Gastrocnemius medialis (tissue), 4 donors: ENCODE data around the gene CLCF1. TPM values are rescaled to one million over a fixed set of nuclear protein-coding genes. Genes with fewer than 3 reads are reported as not detected.

Experiments
- ATAC-seq, 2 donors: fragments of 150-250 bp; one replicate each; pipeline ENCODE4 v1.9.1; 2016
- DNase-seq, 2 donors: peaks; one replicate each; pipeline ENCODE4 v3.0.0-alpha.2; 2019
- H3K27ac ChIP-seq, 4 donors: fragments of 200-600 bp; sonication (generic); 1 replicate in 1 of 4; 2 replicates in 3 of 4; pipeline ENCODE4 v1.5.1; 2016 to 2018; ENCODE audit warnings: mild to moderate bottlenecking in 2 of 4, moderate library complexity in 1 of 4
- H3K27me3 ChIP-seq, 3 donors: fragments of 200-600 bp; sonication (generic) in 2 of 3; 1 replicate in 1 of 3; 2 replicates in 2 of 3; pipeline versions ENCODE4 v1.5.1 to v1.6.0; 2016 to 2019; ENCODE audit warnings: mild to moderate bottlenecking in 1 of 3, moderate library complexity in 1 of 3
- H3K36me3 ChIP-seq, 2 donors: fragments of 200-600 bp; sonication (generic) in 1 of 2; one replicate each; pipeline ENCODE4 v1.5.1; 2017 to 2018
- H3K4me1 ChIP-seq, 2 donors: fragments of 200-600 bp; sonication (generic) in 1 of 2; one replicate each; pipeline ENCODE4 v1.5.1; 2016 to 2017; ENCODE audit warnings: mild to moderate bottlenecking in 2 of 2
- H3K4me3 ChIP-seq, 4 donors: fragments of 200-600 bp; sonication (generic) in 3 of 4; 1 replicate in 1 of 4; 2 replicates in 3 of 4; pipeline ENCODE4 v1.5.1; 2016 to 2019; ENCODE audit warnings: mild to moderate bottlenecking in 2 of 4
- H3K9me3 ChIP-seq, 3 donors: fragments of 200-600 bp; sonication (generic) in 2 of 3; 1 replicate in 1 of 3; 2 replicates in 2 of 3; pipeline ENCODE4 v1.5.1; 2016 to 2019
- CTCF ChIP-seq, 5 experiments: fragments of 450-650 bp in 3 of 5; fragments of 200-600 bp in 2 of 5; sonication (generic) in 2 of 5; IDR thresholded peaks in 4 of 5; conservative IDR thresholded peaks in 1 of 5; 1 replicate in 4 of 5; 2 replicates in 1 of 5; pipeline ENCODE4 v1.5.1; 2016 to 2019; ENCODE audit warnings: antibody characterized with exemption in 5 of 5, mild to moderate bottlenecking in 3 of 5, moderate library complexity in 3 of 5
- POLR2A ChIP-seq, 2 donors: fragments of 450-650 bp; IDR thresholded peaks; one replicate each; pipeline ENCODE4 v1.6.1; 2017; ENCODE audit warnings: antibody characterized with exemption in 2 of 2, mild to moderate bottlenecking in 2 of 2, moderate library complexity in 2 of 2
- in situ Hi-C, 4 donors: fragments of 200-750 bp; cut with MboI; loops; one replicate each; pipeline versions ENCODE4 v1.15.0 to v1.8.0; 2017; ENCODE audit warnings: low sequenced_read_pairs in 4 of 4
- intact Hi-C: fragments of 100-400 bp; cut with DNase I; formaldehyde crosslinking; loops from one replicate; pipeline ENCODE4 v1.15.1; 2023; ENCODE audit warnings: low total_unique reads
- total RNA-seq, 4 donors: library from RNA; depleted of rRNA; stranded (reverse); fragments of >200 nt; gene quantifications; one replicate each; pipeline versions ENCODE4 v1.1.0 to v1.2.3, GENCODE V29; 2016

Gene CLCF1
- total RNA-seq, 4 donors from 2014 or later: 0.24 to 2.7 (median 0.91) TPM

- Histone ChIP-seq H3K9me3 (no peaks in the 10 kb centered on the region), H3K27ac (no peak overlapping the region), H3K4me3 (no peak overlapping the region), H3K4me1 (peaks cover 0 to 9% of the 10 kb centered on the region in 2 donors), H3K36me3 (no peaks in the 10 kb centered on the region), H3K27me3 (peaks cover 0 to 10% (median 0%) of the 10 kb centered on the region in 3 donors)
- intact Hi-C loops: no loop called here
- DNase-seq: no peak
- ATAC-seq: no peak
- TF ChIP-seq CTCF (IDR thresholded peaks at IDR 0.05 in 4 of 5, conservative IDR thresholded peaks at IDR 0.05 in 1 of 5) (no peak), POLR2A (IDR thresholded peaks at IDR 0.05) (no peak)
- in situ Hi-C loops: loop anchor here in 3 of 4 donors (5.0 to 10.0 kb wide), 2 partner anchors 35 to 122 kb away; partner anchors contain the start of genes POLD4 (in 3 of the 3) and GRK2 (in 1 of the 3)
These were observed 13.7 kb upstream of the CLCF1 start for GRCh38 chr11:67387069-67387468.

GRCh38 chr11:67384851-67385366, 11.5 kb upstream of the CLCF1 start:
- intact Hi-C loops: no loop called here
- Histone ChIP-seq H3K4me3 (no peak overlapping the region), H3K9me3 (no peaks in the 10 kb centered on the region), H3K27me3 (peaks cover 0 to 10% (median 0%) of the 10 kb centered on the region in 3 donors), H3K36me3 (no peaks in the 10 kb centered on the region), H3K27ac (no peak overlapping the region), H3K4me1 (no peaks in the 10 kb centered on the region)
- TF ChIP-seq POLR2A (IDR thresholded peaks at IDR 0.05) (no peak), CTCF (IDR thresholded peaks at IDR 0.05 in 4 of 5, conservative IDR thresholded peaks at IDR 0.05 in 1 of 5) (no peak)
- no peak for ATAC-seq
- no peak for DNase-seq
- in situ Hi-C loops: loop anchor here in 3 of 4 donors (5.0 to 10.0 kb wide), 3 partner anchors 33 to 123 kb away; partner anchors contain the start of genes POLD4 (in 3 of the 3) and GRK2 (in 1 of the 3)

GRCh38 chr11:67382276-67383136, 9.1 kb upstream of the CLCF1 start:
- H3K27ac ChIP-seq: no peak overlapping the region
- no peak overlapping the region for H3K4me3 ChIP-seq
- DNase-seq (peak; percentile 49 to 68), ATAC-seq (peak; percentile 79 to 88)
- no peaks in the 10 kb centered on the region for H3K9me3 ChIP-seq
- TF ChIP-seq POLR2A (IDR thresholded peaks at IDR 0.05) (no peak), CTCF (IDR thresholded peaks at IDR 0.05 in 4 of 5, conservative IDR thresholded peaks at IDR 0.05 in 1 of 5) (peak; percentile 94 to 99 (median 97))
- H3K4me1 ChIP-seq: no peaks in the 10 kb centered on the region
- intact Hi-C loops (loop anchor here (1.0 to 2.0 kb wide), 3 partner anchors 25 to 120 kb away; no protein-coding TSS in a partner anchor), in situ Hi-C loops (loop anchor here in 2 of 4 donors (5.0 to 10.0 kb wide), 2 partner anchors 118 to 120 kb away; partner anchors contain the start of gene GRK2 (in 1 of the 2))
- no peaks in the 10 kb centered on the region for H3K36me3 ChIP-seq
- H3K27me3 ChIP-seq: peaks cover 0 to 10% (median 0%) of the 10 kb centered on the region in 3 donors

GRCh38 chr11:67381244-67381972, 8.0 kb upstream of the CLCF1 start:
- Histone ChIP-seq H3K36me3 (no peaks in the 10 kb centered on the region), H3K27ac (no peak overlapping the region), H3K27me3 (peaks cover 0 to 14% (median under 1%) of the 10 kb centered on the region in 3 donors), H3K4me1 (no peaks in the 10 kb centered on the region), H3K9me3 (no peaks in the 10 kb centered on the region), H3K4me3 (no peak overlapping the region)
- ATAC-seq: no peak
- DNase-seq: no peak
- intact Hi-C loops: no loop called here
- TF ChIP-seq POLR2A (IDR thresholded peaks at IDR 0.05) (no peak), CTCF (IDR thresholded peaks at IDR 0.05 in 4 of 5, conservative IDR thresholded peaks at IDR 0.05 in 1 of 5) (no peak)
- in situ Hi-C loops: loop anchor here in 2 of 4 donors (5.0 to 10.0 kb wide), 2 partner anchors 117 to 119 kb away; partner anchors contain the start of gene GRK2 (in 1 of the 2)
